ENCODE results near the gene WRAP73.

DNA sequence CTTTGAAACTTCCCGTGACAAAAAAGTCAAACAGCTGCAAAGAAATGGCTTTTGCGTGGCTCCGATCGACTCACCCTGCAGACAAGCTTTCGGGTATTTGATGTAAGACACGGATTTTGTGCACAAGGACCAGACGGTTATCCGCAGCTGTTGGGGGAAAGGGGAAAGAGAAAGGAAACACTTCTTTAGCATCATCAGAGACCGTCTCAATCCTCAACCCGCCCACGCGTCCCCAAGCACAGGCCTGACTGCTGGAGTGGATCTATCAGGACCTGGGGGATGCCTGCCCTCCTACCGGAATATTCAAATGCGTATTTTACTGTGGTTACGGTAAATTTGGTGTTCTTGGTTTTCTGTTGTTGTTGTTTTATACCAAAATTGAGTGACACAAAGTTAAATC, 11.2 kb downstream of the WRAP73 start:
- TF ChIP-seq CTCF (IDR thresholded peaks at IDR 0.05; ENCODE audit: insufficient read depth, low read length, poor library complexity, severe bottlenecking) (no peak), EZH2phosphoT487 (conservative IDR thresholded peaks at IDR 0.05; ENCODE audit: low read length) (no peak)
